Type B pancreatic cell (in vitro differentiated cells): ENCODE data around the gene STK17B. TPM values are rescaled to one million over a fixed set of nuclear protein-coding genes. Genes with fewer than 3 reads are reported as not detected.

Source experiments
- DNase-seq: peaks from one replicate; pipeline ENCODE4 v3.0.0; 2021; ENCODE audit warnings: mixed read lengths; ENCODE audit not compliant: unreplicated experiment; ENCODE audit errors: extremely low spot score
- H3K27ac Mint-ChIP-seq: 2 replicates; pipeline ENCODE4 v1.8.0; 2021; ENCODE audit warnings: mild to moderate bottlenecking, mixed read lengths
- H3K27me3 Mint-ChIP-seq: 2 replicates; pipeline ENCODE4 v1.8.0; 2021; ENCODE audit warnings: mixed read lengths
- H3K36me3 Mint-ChIP-seq: 2 replicates; pipeline ENCODE4 v1.8.0; 2021; ENCODE audit warnings: mixed read lengths
- H3K4me1 Mint-ChIP-seq: one replicate; pipeline ENCODE4 v1.8.0; 2021; ENCODE audit warnings: mixed read lengths; ENCODE audit not compliant: unreplicated experiment
- H3K4me3 Mint-ChIP-seq: 2 replicates; pipeline ENCODE4 v1.8.0; 2021; ENCODE audit warnings: mild to moderate bottlenecking, mixed read lengths
- H3K9me3 Mint-ChIP-seq: 2 replicates; pipeline ENCODE4 v1.8.0; 2021; ENCODE audit warnings: mixed read lengths
- CTCF ChIP-seq: fragments of 200-600 bp; sonication (generic); conservative IDR thresholded peaks from 2 replicates; pipeline ENCODE4 v1.5.0; 2021; ENCODE audit warnings: antibody characterized with exemption, mild to moderate bottlenecking
- total RNA-seq: library from RNA; stranded (reverse); gene quantifications from 2 replicates; pipeline ENCODE4 v1.2.1, GENCODE V29; 2021; ENCODE audit warnings: low replicate concordance

Gene STK17B
- total RNA-seq, 1 donor from 2014 or later = 20.0 TPM

DNA sequence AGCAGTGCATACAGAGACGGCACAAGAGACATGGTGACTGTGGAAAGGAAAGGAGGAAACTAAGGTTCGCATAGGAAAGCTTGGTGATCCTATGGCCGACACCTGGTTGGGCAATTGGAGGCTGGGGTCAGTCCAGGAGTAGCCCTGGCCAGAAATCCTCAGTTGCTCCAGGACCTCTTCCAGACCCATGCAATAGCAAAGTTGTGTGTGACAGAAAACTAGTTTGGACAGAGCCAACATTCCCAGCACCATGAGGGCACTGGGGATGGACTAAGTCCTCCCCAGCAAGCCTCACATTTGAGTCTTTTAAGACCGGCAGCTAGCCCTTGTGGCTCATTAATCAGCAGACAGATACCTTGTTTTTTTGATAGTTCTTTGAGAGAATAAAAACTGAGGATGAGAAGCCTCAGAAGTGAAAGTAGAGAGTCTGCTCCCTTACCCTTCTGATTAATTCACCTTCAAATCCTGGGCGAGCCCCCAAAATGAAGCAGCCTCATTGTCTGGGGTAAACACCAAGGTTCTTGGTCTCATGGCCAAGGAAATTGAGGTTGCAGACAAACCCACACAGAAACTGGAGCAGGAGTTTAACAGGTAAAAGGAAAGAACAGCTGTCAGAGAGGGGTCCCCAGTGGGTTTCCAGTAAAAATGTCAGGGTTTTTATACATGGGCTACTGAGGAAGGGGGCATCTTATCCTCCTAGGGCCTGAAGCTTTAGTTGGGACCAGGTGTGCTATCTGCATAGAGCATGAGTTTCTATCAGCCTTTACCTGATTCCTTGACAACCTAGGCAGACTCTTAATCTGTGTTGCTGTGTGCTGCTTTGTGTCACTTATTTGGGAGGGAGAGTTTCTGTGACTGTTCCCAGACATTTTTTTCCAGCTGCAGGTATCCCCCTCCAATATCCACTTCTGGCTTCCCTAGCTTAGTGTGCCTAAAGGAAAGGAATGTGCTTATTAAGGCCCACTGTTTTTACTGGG, 39.1 kb downstream of the STK17B start:
- DNase-seq = no peak
- Mint-ChIP-seq H3K27me3 (no peaks in the 10 kb centered on the region), H3K4me1 (no peaks in the 10 kb centered on the region), H3K4me3 (no peak overlapping the region), H3K27ac (no peak overlapping the region), H3K36me3 (peaks cover 45% of the 10 kb centered on the region), H3K9me3 (peaks cover 35% of the 10 kb centered on the region)
- TF ChIP-seq CTCF = no peak

DNA sequence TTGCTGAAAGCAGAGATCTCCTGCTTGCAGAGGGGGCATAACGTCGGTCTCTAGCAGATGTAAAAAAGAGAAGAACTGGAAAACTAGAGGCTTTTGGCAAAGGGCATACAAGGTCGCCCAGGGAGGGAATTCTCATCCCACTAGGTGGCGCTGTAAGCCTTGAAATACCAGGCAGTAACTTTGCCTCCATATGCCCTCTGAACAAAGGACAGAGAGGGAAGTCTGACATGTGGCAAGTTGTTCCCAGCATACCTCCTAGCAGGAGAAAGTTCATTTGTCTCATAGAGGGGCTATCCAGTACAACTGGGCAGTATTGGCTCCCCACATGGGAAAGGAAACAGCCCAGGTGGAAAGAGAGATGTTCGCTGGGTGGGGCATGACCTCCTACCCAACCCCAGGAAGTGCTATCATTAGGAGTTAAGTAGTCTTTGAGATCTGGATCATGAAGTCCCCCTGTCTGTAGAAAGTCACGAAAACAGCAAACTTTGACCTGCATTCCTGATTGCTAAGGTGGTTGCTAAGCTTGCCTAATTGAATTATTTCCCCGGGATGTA, 39.9 kb downstream of the STK17B start:
- Mint-ChIP-seq H3K4me3 (no peak overlapping the region), H3K27ac (no peak overlapping the region), H3K27me3 (no peaks in the 10 kb centered on the region), H3K4me1 (no peaks in the 10 kb centered on the region), H3K36me3 (peaks cover 37% of the 10 kb centered on the region), H3K9me3 (peaks cover 35% of the 10 kb centered on the region)
- no peak for DNase-seq
- peak; percentile 46 for TF ChIP-seq CTCF

- Mint-ChIP-seq H3K36me3 (peaks cover 33% of the 10 kb centered on the region), H3K27me3 (no peaks in the 10 kb centered on the region), H3K4me3 (no peak overlapping the region), H3K9me3 (peaks cover 35% of the 10 kb centered on the region), H3K4me1 (no peaks in the 10 kb centered on the region), H3K27ac (no peak overlapping the region)
- DNase-seq = no peak
- no peak for TF ChIP-seq CTCF
Measured at GRCh38 chr2:196130039-196130825, 41.1 kb downstream of the STK17B start.

- H3K4me1 Mint-ChIP-seq = peaks cover 5% of the 10 kb centered on the region
- no peaks in the 10 kb centered on the region for H3K27me3 Mint-ChIP-seq
- no peak overlapping the region for H3K4me3 Mint-ChIP-seq
- peaks cover 24% of the 10 kb centered on the region for H3K36me3 Mint-ChIP-seq
- TF ChIP-seq CTCF = no peak
- H3K27ac Mint-ChIP-seq = no peak overlapping the region
- no peak for DNase-seq
- peaks cover 32% of the 10 kb centered on the region for H3K9me3 Mint-ChIP-seq
Measured at GRCh38 chr2:196128749-196129148, 42.6 kb downstream of the STK17B start.

DNA sequence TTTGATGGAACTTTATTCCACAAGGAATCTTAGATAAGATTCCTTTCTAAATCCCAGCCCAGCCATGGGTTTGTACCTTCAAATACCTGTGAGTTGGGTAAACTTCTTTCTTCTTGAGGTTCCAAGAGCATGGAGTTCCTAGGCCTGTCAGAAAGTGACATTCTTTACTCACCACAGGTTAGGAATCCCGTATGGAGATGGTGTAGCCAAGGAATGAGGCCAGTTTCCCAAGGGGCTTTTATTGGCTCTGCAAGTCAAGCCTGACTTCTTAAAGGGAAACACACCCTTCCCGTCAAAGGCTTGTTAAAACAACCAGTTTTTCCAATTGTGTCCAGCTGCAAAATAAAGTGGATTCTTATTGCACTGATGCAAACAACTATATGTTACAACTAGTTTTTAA, 45.8 kb downstream of the STK17B start:
- H3K27me3 Mint-ChIP-seq = no peaks in the 10 kb centered on the region
- H3K27ac Mint-ChIP-seq = no peak overlapping the region
- peaks cover 12% of the 10 kb centered on the region for H3K9me3 Mint-ChIP-seq
- peaks cover 6% of the 10 kb centered on the region for H3K4me1 Mint-ChIP-seq
- no peak overlapping the region for H3K4me3 Mint-ChIP-seq
- TF ChIP-seq CTCF = no peak
- peaks cover 5% of the 10 kb centered on the region for H3K36me3 Mint-ChIP-seq
- no peak for DNase-seq
